ENCODE data around the gene PPM1J. TPM values are rescaled to one million over a fixed set of nuclear protein-coding genes. Genes with fewer than 3 reads are reported as not detected.

The PPM1J gene
- total RNA-seq, 1 donor from 2014 or later = 2.1 TPM

- peaks cover 1% of the 10 kb centered on the region for H3K36me3 ChIP-seq (ENCODE audit: control insufficient read depth, insufficient read depth, low read length)
- no peak for TF ChIP-seq CTCF (IDR thresholded peaks at IDR 0.05; ENCODE audit: insufficient read depth, low read length, poor library complexity, severe bottlenecking)
- no peaks in the 10 kb centered on the region for H3K27me3 ChIP-seq (ENCODE audit: control insufficient read depth, insufficient read depth, low read length)
- no peak for DNase-seq (ENCODE audit: low read depth)
- no peak overlapping the region for H3K4me3 ChIP-seq (ENCODE audit: low read depth, low read length)
These were observed 6.6 kb downstream of the PPM1J start for GRCh38 chr1:112708489-112708888.

- Histone ChIP-seq H3K36me3 (ENCODE audit: control insufficient read depth, insufficient read depth, low read length) (peaks cover 1% of the 10 kb centered on the region), H3K4me3 (ENCODE audit: low read depth, low read length) (no peak overlapping the region), H3K27me3 (ENCODE audit: control insufficient read depth, insufficient read depth, low read length) (no peaks in the 10 kb centered on the region)
- no peak for DNase-seq (ENCODE audit: low read depth)
- no peak for TF ChIP-seq CTCF (IDR thresholded peaks at IDR 0.05; ENCODE audit: insufficient read depth, low read length, poor library complexity, severe bottlenecking)
These were observed 7.1 kb downstream of the PPM1J start for GRCh38 chr1:112708002-112708448.

- Histone ChIP-seq H3K36me3 (ENCODE audit: control insufficient read depth, insufficient read depth, low read length) (peaks cover 1% of the 10 kb centered on the region), H3K4me3 (ENCODE audit: low read depth, low read length) (peak overlapping the region; percentile 70), H3K27me3 (ENCODE audit: control insufficient read depth, insufficient read depth, low read length) (no peaks in the 10 kb centered on the region)
- TF ChIP-seq CTCF (IDR thresholded peaks at IDR 0.05; ENCODE audit: insufficient read depth, low read length, poor library complexity, severe bottlenecking) = peak; percentile 96
- peak; percentile 64 for DNase-seq (ENCODE audit: low read depth)
These were observed 7.7 kb downstream of the PPM1J start for GRCh38 chr1:112707221-112708001.

DNA sequence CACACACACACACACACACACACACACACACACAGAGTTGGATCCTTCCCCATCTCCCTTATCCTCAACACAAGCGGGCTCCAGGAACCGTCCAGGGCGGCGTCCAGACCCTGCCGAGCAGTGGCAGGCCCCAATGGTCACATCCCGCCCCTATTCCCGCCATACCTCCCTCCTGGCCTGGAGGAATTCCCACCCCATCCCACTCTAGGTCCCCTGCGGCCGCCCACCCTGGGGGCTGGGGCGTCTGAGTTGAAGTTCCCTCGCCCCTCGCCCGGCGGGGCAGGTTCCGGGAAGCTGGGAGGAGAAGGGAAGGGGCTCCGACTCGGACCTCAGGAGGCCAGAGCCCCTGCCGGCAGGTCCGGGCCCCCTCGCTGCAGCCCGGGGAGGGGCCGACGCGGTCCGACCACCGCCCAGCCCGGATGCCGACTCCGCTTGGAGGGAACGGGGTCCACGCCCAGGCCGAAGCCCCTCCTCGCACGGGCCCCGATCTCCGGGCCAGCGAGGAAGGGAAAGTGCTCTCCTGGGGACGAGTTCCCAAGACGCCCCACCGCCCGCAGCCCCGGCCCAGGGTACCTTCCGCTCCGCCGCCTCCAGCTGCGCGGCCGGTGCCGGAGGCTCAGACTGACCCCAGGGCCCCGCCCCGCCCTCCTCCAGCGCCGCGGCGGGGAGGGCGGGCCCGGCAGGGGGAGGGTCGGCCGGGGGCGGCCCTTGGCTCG, 8.5 kb downstream of the PPM1J start, which contains the start of gene RHOC:
RHOC (minus strand) TSS at position 623 of the 716 bp plus-strand sequence. CDS start 3,328 bp downstream, outside the sequence.
- H3K4me3 ChIP-seq (ENCODE audit: low read depth, low read length) = peak within 1 kb of the TSS; percentile 70
- DNase-seq (ENCODE audit: low read depth) = no peak
- no peak for TF ChIP-seq CTCF (IDR thresholded peaks at IDR 0.05; ENCODE audit: insufficient read depth, low read length, poor library complexity, severe bottlenecking)
- H3K36me3 ChIP-seq (ENCODE audit: control insufficient read depth, insufficient read depth, low read length) = peaks cover 1% of the 10 kb centered on the region
- no peaks in the 10 kb centered on the region for H3K27me3 ChIP-seq (ENCODE audit: control insufficient read depth, insufficient read depth, low read length)

- Histone ChIP-seq H3K4me3 (ENCODE audit: low read depth, low read length) (peak overlapping the region; percentile 70), H3K27me3 (ENCODE audit: control insufficient read depth, insufficient read depth, low read length) (no peaks in the 10 kb centered on the region), H3K36me3 (ENCODE audit: control insufficient read depth, insufficient read depth, low read length) (peaks cover 5% of the 10 kb centered on the region)
- peak; percentile 93 for DNase-seq (ENCODE audit: low read depth)
- no peak for TF ChIP-seq CTCF (IDR thresholded peaks at IDR 0.05; ENCODE audit: insufficient read depth, low read length, poor library complexity, severe bottlenecking)
These were observed 10.1 kb downstream of the PPM1J start for GRCh38 chr1:112704934-112705627.

Data from kidney epithelial cell (primary cell).